ENCODE results near the gene PTCHD1. TPM values are rescaled to one million over a fixed set of nuclear protein-coding genes. Genes with fewer than 3 reads are reported as not detected.

Gene PTCHD1
- total RNA-seq, 1 donor from 2014 or later, result 0.83 TPM

DNA sequence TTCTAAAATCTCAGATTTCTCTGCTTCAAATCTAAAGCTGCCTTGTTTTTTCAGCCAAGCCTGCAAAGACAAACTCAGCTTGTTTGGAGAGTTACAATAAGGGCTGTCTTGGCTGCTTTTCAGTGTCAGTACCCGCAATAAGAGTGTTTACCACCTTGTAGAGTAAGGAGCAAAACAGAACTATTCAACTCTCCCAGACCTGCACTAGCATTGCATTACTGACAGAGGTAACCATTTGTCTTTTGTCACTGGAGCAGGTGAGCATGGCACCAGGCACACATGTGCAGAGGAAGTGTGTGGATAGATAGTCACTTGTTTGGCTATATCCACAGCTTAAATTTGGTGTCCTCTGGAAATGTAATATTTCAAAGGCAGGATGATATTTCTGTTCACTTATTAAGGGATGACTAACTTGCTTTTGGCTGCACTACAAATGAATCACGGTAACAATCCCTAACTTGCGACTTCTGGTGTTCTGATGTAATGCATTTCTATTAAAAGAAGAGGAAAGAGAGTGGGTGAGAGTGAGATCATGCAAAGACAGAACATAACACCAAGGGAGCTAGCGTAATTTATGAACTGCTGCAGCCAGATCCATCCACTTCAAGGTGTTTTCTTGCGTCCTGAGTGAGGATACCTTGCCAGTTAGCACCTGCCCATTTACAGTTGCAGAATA is 38.6 kb downstream of the PTCHD1 start:
- peak; percentile 35 to 64 for ATAC-seq
- Histone ChIP-seq H3K9me3 (no peaks in the 10 kb centered on the region), H3K27me3 (ENCODE audit: low read depth) (no peaks in the 10 kb centered on the region), H3K4me3 (no peak overlapping the region), H3K36me3 (no peaks in the 10 kb centered on the region), H3K27ac (no peak overlapping the region), H3K4me1 (no peaks in the 10 kb centered on the region)
- intact Hi-C loops (cut with DNase I), result no loop called here
- TF ChIP-seq CTCF (IDR thresholded peaks at IDR 0.05), result no peak
- no peak for DNase-seq

DNA sequence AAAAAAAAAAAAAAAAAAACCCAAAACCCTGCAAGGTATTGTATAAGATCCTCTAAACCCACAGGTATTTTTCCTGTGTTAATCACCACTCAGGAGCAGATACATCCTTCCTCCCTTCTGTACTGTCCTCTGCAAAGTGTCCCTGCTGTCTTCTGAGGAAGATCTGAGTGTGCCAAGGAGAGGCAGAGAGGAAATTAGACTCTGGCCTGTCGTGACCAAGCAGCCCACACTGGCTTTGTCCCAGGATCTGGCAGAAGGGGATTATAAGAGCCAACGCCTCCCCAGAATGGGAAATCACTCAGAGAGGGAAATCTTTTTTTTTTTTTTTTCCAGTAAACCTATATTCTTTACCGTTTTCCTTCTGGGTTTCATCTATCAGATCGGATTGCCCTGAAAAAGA is 39.6 kb downstream of the PTCHD1 start:
- no peaks in the 10 kb centered on the region for H3K9me3 ChIP-seq
- no peak overlapping the region for H3K4me3 ChIP-seq
- no peak for ATAC-seq
- no peak overlapping the region for H3K27ac ChIP-seq
- H3K4me1 ChIP-seq, result no peaks in the 10 kb centered on the region
- TF ChIP-seq CTCF (IDR thresholded peaks at IDR 0.05), result no peak
- no peaks in the 10 kb centered on the region for H3K27me3 ChIP-seq (ENCODE audit: low read depth)
- H3K36me3 ChIP-seq, result no peaks in the 10 kb centered on the region
- DNase-seq, result no peak
- intact Hi-C loops (cut with DNase I), result no loop called here

DNA sequence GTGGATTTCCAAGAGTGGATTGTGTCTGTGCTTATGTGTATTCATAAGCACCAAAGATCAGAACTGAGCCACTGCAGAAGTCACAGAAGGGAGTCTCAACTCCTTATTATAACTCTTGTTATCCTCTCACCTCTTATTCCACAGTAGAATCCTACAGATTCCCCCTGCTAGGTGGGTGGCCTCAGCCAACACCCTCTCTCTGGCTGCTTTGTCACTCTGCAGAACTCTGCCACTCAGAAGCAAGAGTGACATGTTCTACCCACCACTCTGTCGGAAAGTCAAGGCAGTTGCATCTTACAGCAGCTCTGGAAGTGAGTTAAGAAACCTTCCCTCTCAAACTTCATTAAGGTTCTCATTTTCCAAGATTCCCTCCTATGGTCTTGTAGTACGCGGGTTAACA is 41.9 kb downstream of the PTCHD1 start:
- DNase-seq (no peak), ATAC-seq (no peak)
- Histone ChIP-seq H3K4me3 (no peak overlapping the region), H3K27ac (no peak overlapping the region), H3K9me3 (no peaks in the 10 kb centered on the region), H3K27me3 (ENCODE audit: low read depth) (no peaks in the 10 kb centered on the region), H3K36me3 (no peaks in the 10 kb centered on the region), H3K4me1 (no peaks in the 10 kb centered on the region)
- no peak for TF ChIP-seq CTCF (IDR thresholded peaks at IDR 0.05)
- intact Hi-C loops (cut with DNase I), result no loop called here

DNA sequence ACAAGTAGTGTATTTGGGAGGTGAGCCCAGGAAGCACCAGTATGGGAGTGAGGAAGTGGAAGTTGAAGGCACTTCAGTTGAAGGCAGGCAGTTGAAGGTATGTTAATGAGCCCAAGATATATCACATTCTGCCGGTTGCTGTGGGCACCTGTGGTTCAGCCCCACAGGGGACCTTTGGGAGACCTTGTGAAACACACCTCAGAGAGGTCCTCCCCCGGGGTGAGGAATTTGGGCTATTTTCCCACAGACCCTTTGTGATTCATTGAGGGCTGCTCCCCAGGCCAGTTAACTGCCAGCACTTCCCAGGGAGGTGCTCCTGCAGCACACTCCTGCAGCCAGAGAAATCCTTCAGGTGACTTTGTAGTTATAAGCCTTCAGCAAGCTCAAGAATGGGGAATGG is 45.9 kb downstream of the PTCHD1 start:
- intact Hi-C loops (cut with DNase I), result no loop called here
- Histone ChIP-seq H3K27me3 (ENCODE audit: low read depth) (no peaks in the 10 kb centered on the region), H3K36me3 (no peaks in the 10 kb centered on the region), H3K9me3 (no peaks in the 10 kb centered on the region), H3K27ac (no peak overlapping the region), H3K4me1 (no peaks in the 10 kb centered on the region), H3K4me3 (no peak overlapping the region)
- ATAC-seq, result no peak
- no peak for TF ChIP-seq CTCF (IDR thresholded peaks at IDR 0.05)
- DNase-seq, result no peak

DNA sequence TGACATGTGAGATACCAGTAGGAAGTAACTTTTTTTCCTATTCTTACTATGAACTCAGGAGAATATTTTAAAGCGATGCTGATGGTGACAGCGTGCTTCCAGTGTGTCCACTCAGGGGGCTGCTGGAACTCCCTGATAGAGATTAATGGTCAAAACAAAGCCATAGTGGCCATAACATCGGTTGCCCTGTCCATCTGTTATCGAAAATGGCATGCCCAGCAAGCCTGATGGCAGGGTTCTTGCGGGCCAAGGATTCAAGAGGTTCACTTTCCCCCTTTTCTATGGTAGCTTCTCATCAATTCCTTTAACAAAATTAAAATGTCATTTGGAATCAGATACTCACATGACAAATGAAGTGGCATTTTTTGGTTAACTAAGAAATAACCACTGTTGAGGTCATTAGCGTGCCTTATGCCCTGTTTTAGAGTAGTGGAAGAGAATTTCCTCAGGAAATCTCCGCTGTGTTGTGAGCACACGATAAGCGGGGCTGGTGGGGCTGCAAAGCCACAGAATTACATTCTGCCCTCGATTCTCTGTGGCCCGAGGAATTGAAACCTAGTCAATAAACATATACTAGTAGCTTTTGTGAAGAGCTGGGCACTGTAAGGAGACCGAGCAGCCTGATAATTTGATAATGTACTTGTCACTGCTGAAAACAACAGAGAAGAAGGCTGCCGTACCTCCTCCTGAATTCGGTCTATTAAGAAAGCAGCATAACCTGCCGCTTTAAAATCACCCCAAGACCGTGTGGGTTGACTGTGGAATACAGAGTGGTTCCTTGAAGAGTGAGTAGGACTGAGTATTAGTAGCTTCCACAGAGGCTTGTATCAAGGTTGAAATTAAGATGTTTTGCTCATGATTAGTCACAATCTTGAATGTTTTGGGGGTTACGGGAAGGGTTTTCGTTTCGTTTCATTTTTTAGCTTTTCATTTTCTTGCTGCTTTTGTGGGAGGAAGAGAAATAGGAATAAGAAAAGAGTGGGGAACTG is 46.7 kb downstream of the PTCHD1 start:
- no peaks in the 10 kb centered on the region for H3K4me1 ChIP-seq
- no peaks in the 10 kb centered on the region for H3K27me3 ChIP-seq (ENCODE audit: low read depth)
- H3K27ac ChIP-seq, result no peak overlapping the region
- no peaks in the 10 kb centered on the region for H3K9me3 ChIP-seq
- H3K36me3 ChIP-seq, result no peaks in the 10 kb centered on the region
- intact Hi-C loops (cut with DNase I), result no loop called here
- ATAC-seq, result no peak
- DNase-seq, result no peak
- H3K4me3 ChIP-seq, result no peak overlapping the region
- no peak for TF ChIP-seq CTCF (IDR thresholded peaks at IDR 0.05)

All from lower lobe of right lung (tissue), 2 donors.